Lung microvascular endothelial cell (primary cell): ENCODE results near the gene OR6X1. TPM values are rescaled to one million over a fixed set of nuclear protein-coding genes. Genes with fewer than 3 reads are reported as not detected.

Source experiments
- DNase-seq, 2 donors: peaks; one replicate each; pipeline versions ENCODE4 v3.0.0 to v3.0.0-alpha.2; 2010; ENCODE audit warnings: low read depth in 2 of 2
- total RNA-seq: library from RNA; depleted of rRNA; stranded (reverse); fragments of >200 nt; gene quantifications from 2 replicates; pipeline ENCODE4 v1.2.1, GENCODE V29; 2014

Gene OR6X1
- total RNA-seq: not detected in 2 replicates

DNA sequence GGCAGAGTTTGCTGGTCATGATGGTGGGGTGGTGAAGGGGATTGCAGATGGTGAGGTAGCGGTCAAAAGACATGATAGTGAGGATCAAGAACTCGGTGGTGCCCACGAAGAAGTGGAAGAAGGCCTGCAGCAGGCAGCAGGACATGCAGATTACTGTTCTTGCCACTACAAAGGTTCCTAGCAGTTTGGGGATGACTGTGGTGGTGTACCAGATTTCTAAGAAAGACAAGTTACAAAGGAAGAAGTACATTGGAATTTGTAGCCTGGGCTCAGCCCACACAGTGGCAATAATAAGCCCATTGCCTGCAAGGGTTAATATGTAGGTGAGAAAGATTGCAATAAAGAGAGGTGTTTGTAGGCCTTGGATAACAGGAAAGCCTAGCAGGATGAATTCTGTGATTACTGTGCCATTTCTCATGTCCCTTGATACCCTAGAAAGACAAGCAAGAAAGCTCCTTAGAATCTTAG, at the start of gene OR6X1:
TSS of gene OR6X1 (minus strand) at position 418 of the 468 bp plus-strand sequence. CDS start at position 418, 0 bp downstream.
- DNase-seq: no peak

GRCh38 chr11:123801765-123802164, 47.4 kb upstream of the OR6X1 start:
- no peak for DNase-seq

DNA sequence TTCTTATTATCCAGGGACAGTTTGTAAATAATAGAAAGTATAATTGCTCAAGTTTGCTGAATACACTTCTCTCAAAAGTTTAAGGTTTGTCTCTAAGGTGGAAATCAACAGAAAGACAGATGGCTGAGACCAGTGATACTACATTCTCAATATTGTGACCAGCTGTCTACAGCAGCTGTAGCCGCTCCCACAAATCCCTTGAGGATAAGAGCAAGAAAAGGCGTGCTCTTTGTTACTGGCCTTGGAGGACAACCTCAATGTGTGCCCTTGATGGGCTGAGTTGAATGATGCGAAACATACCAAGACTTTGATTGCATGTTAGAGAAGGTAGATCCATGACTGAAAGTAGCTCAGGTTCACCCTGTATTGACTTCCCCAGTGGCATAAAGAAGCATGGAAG, 45.7 kb upstream of the OR6X1 start:
- no peak for DNase-seq

DNA sequence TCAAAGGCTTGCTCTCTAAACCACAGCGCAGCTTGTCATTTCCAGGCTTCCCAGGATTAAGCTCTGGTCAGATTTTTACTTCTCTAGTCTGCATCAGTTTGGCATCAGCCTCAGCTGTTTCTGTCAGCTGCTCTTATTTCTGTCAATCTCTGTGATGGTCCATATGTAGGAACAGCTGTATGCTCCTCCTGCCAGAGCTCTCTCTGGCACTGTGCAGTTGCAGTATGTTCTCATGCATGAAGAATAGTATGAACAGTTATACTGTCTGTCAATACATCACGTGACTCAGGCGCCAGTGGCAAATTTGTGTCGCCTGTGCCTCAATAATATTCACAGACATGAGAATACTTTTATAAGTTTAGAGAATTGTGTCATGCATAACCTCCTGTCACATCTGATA, 45.1 kb upstream of the OR6X1 start:
- DNase-seq: no peak

DNA sequence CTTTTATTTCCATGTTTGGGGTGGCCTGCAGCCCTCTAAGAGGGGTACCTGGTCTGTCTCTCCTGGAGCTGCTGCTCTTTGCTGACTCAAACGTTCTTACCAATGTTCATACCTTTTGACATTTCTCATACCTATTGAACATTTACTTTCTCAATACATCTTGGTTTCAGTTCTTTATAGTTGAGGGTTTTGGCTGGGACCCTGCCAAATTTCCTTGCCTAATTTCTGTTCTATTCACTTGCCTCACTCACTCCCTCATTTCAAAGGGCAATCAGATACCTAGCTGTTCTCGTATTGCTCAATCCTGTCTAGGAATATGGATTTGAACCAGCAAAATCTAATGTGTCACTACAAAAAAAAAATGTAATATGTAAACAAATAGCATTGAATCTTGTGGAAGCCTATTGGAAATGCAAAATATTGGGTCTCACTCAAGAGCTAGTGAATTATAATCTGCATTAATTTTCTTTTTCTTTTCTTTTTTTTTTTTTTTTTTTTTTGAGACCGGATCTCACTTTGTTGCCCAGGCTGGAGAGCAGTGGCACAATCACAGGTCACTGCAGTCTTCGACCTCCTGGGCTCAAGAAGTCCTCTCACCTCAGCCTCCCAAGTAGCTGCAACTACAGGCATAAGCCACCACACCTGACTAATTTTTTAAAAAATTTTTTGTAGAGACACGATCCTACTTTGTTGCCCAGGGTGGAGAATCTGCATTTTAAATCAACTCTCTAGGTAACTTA, 44.4 kb upstream of the OR6X1 start:
- DNase-seq: no peak

GRCh38 chr11:123798079-123798478, 43.8 kb upstream of the OR6X1 start:
- no peak for DNase-seq

DNA sequence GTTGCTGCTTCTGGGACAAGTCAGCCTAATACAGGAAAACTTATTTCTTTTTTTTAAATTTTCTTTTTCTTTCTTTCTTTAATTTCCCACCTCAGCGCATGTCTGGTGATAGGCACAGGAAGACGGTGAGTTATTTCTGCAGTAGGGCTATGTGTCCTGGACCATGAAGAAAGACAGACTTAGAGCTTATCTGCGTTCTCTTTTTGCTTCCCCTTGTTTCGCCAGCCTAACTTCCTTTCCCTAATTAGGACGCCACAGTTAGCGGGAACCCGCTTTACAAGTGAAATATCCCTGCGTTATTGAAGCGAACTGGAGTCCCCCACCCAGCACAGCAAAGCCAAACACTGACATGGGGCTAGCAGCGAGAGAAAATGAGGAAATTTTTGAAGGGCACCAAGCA, 43.2 kb upstream of the OR6X1 start:
- DNase-seq: no peak

GRCh38 chr11:123797114-123797513, 42.8 kb upstream of the OR6X1 start:
- no peak for DNase-seq

DNA sequence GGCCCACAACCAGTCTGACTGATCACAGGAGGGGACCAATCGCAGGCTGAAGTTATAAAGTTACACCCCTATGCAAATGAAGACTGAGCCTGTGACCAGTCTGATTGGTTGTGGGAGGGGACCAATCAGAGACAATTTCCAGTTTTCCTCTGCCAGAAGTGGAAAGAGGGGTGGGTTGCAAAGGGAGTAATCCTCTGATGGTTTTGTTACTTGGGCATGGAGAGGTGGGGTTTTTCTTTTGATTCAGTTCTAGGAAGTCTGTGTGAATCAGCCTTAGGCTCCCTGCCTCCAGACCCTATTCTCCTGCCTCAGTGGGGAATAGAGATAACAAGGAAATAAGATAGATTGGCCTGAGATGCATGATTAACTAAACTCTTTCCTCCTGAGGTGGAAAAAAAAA, 41.9 kb upstream of the OR6X1 start:
- no peak for DNase-seq

- no peak for DNase-seq
Observed at GRCh38 chr11:123783536-123783935, 29.2 kb upstream of the OR6X1 start.

GRCh38 chr11:123778511-123778910, 24.2 kb upstream of the OR6X1 start:
- no peak for DNase-seq

- DNase-seq: no peak
Observed at GRCh38 chr11:123775715-123776549, 21.6 kb upstream of the OR6X1 start.

GRCh38 chr11:123775289-123775688, 21.0 kb upstream of the OR6X1 start:
- DNase-seq: no peak

- no peak for DNase-seq
Observed at GRCh38 chr11:123773959-123774358, 19.6 kb upstream of the OR6X1 start.

DNA sequence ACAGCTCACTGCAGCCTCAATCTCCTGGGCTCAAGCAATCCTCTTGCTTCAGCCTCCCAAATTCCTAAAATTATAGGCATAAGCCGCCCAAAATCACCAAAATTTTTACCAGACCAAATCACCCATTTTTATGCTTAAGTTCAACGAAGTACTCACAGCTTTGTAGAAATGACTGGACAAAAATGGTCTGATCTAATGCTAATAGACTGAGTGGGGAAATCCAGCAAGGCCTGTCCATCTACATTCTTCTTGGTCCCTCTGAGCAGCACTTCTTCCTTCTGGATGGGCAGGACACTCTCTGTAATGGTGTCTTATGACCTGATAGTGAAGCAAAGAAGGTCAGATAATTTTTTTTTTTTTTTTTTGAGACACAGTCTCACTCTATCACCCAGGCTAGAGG, 18.7 kb upstream of the OR6X1 start:
- no peak for DNase-seq

- no peak for DNase-seq
Observed at GRCh38 chr11:123771664-123772063, 17.3 kb upstream of the OR6X1 start.

GRCh38 chr11:123770712-123771111, 16.4 kb upstream of the OR6X1 start:
- DNase-seq: no peak

DNA sequence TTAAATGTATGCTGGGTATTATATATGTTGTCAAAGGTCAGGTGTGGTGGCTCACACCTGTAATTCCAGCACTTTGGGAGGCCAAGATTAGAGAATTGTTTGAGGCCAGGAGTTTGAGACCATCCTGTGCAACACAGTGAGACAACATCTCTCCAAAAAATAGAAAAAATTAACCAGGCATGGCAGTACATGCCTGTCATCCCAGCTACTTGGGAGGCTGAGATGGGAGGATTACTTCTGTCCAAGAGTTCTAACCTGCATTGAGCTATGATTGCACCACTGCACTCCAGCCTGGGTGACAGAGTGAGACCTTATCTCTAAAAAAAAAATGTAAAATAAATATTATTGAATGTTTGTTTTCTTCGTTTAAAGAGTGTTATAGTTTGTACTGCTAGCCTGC, 11.3 kb upstream of the OR6X1 start:
- no peak for DNase-seq

- no peak for DNase-seq
Observed at GRCh38 chr11:123762422-123762821, 8.1 kb upstream of the OR6X1 start.

DNA sequence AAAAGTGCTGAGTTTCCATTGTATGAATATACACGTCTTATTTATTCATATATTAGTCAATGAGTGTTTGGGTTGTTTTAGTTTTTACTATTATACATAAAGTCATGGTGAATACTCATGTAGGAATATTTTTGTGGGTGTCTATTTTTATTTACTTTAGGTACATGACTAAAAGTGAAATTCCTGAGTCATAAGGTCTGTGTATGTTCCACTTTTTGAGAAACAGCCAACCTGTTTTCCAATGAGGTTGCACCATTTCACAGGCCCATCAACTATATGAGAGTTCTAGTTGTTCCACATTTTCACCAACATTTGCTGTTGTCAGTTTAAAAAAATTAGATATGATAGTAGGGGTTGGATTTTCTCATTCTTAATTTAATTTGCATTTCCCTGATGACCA, 6.6 kb upstream of the OR6X1 start:
- no peak for DNase-seq

GRCh38 chr11:123757976-123758375, 3.7 kb upstream of the OR6X1 start:
- DNase-seq: no peak

DNA sequence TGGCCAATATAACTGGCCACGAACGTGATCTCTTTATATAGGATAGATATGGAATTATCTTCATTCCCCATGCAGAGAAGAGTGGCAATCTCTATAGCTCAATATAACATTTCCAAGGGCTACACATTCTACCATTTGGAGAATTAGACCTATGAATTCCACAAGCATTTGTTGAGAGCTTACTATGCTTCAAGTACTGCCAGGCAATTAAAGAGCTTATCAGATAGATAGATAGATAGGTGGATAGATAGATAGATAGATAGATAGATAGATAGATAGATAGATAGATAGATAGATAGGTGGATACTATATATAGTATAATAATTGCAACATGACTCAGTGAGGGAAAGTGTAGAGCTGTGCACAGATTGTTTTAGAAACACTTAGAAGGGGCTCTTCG, 1.5 kb upstream of the OR6X1 start:
- no peak for DNase-seq

GRCh38 chr11:123755344-123755743, 1.0 kb upstream of the OR6X1 start:
- DNase-seq: no peak
